Activated naive CD8-positive, alpha-beta T cell (primary cell): ENCODE results near the gene TRAPPC2L.
A peak's percentile ranks its signal among the peaks of the same experiment; 100 is the strongest.

ENCODE experiments used
- H3K27ac Mint-ChIP-seq: one replicate; pipeline ENCODE4 v1.8.0; 2021; ENCODE audit warnings: mixed read lengths
- H3K27me3 Mint-ChIP-seq: one replicate; pipeline ENCODE4 v1.8.0; 2021; ENCODE audit warnings: mixed read lengths
- H3K36me3 Mint-ChIP-seq: one replicate; pipeline ENCODE4 v1.8.0; 2021; ENCODE audit warnings: mixed read lengths
- H3K4me1 Mint-ChIP-seq: one replicate; pipeline ENCODE4 v1.8.0; 2021; ENCODE audit warnings: low read depth, mixed read lengths
- H3K4me3 Mint-ChIP-seq: one replicate; pipeline ENCODE4 v1.8.0; 2021; ENCODE audit warnings: mild to moderate bottlenecking, mixed read lengths
- H3K9me3 Mint-ChIP-seq: one replicate; pipeline ENCODE4 v1.8.0; 2021; ENCODE audit warnings: low read depth, mixed read lengths

The TRAPPC2L gene

DNA sequence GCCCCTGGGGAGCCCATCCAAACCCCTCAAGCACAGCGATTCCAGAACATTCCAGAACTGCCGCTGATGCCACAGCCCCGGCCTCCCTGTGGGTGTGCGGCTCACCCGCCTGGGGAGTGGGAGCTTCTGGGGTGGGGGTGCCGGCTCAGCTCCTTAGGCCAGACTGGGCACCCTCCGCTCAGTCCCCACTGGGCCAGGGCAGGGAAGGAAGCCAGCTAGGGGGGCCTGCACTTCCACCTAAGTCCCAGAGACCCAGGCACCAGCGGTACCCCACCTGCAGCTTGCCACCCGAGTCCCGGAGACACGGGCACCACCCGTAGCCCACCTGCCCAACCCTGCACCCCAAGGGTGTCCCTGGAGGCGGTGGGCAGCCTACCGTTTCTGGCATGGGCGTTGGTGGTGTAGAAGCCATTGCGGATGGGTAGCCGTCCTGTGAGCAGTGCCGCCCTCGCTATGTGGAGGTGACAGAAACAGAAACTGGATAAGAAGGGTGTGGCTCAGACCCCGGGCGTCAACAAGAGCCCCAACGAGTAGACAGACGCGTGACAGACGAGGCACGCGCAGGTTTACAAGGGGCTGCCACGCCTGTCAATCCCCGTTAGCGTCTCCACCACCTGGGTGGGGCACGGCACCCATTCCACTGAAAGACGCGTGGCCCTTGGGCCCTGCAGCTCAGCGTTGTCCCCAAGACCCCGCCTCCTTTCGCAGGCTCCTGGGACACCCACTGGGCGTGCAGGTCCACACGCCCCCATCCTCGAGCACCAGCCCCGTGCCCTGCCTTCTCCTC is 15.2 kb upstream of the TRAPPC2L start:
- Mint-ChIP-seq H3K9me3 (no peaks in the 10 kb centered on the region), H3K4me1 (no peaks in the 10 kb centered on the region), H3K27ac (no peak overlapping the region), H3K4me3 (no peak overlapping the region), H3K36me3 (no peaks in the 10 kb centered on the region), H3K27me3 (no peaks in the 10 kb centered on the region)

DNA sequence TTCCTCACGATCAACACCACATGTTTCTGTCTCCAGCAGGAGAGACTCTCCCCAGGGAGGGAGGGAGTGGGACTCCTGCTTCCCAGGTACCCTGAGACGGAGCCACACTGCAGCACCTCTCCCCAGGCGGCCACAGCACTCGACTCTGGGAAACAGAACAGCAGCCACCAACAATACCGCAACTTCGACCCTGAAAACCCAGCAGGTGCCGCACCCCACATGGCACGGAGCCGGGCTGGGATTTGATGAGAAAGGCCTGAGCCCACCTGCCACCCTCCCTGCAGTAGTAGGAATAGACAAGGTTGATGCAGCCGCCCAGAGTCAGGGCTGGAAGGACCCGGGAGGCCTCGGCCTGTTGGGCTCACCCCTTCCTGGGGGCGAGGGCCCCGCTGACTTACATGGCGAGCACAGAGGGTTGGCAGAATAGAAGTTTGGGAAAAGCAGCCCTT is 14.6 kb upstream of the TRAPPC2L start:
- no peak overlapping the region for H3K27ac Mint-ChIP-seq
- H3K27me3 Mint-ChIP-seq, result no peaks in the 10 kb centered on the region
- H3K4me3 Mint-ChIP-seq, result no peak overlapping the region
- H3K4me1 Mint-ChIP-seq, result no peaks in the 10 kb centered on the region
- no peaks in the 10 kb centered on the region for H3K9me3 Mint-ChIP-seq
- no peaks in the 10 kb centered on the region for H3K36me3 Mint-ChIP-seq

DNA sequence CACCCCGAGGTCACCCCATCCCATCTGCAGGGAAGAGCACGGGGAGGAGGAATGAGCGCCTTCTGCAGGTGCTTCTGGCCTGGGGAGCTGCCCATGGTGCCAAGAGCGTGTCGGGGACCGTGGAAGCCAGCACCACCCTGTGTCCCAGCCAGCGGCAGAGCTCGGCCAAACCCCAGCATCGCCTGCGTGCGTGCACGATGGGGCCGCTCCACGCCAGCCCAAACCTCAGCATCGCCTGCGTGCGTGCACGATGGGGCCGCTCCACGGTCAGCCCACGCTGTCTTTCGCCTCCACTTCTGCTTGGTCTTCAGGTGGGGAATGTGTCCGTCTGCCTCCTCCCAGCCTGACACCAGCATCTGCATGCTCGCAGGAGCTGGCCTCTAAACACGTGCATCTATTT is 14.1 kb upstream of the TRAPPC2L start:
- no peaks in the 10 kb centered on the region for H3K4me1 Mint-ChIP-seq
- no peak overlapping the region for H3K27ac Mint-ChIP-seq
- H3K36me3 Mint-ChIP-seq, result no peaks in the 10 kb centered on the region
- H3K27me3 Mint-ChIP-seq, result no peaks in the 10 kb centered on the region
- no peak overlapping the region for H3K4me3 Mint-ChIP-seq
- no peaks in the 10 kb centered on the region for H3K9me3 Mint-ChIP-seq

DNA sequence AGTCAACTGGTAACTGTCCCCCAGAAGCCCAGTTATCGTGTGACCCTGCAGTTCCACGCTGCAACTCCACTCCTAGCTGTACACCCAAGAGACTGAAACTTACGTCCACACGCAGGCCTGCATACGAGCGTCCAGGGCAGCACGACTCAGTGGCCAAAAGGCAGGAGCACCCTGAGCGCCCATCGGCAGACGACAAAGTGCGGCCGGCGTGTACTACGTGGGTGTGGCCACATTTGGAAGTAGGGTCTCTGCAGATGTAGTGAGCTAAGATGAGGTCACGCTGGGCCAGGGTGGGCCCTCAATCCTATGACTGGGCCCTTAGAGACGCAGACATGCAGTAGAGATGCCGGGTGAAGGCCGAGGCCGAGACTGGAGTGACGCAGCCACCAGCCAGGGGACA is 13.7 kb upstream of the TRAPPC2L start:
- Mint-ChIP-seq H3K36me3 (no peaks in the 10 kb centered on the region), H3K27ac (no peak overlapping the region), H3K4me3 (no peak overlapping the region), H3K4me1 (no peaks in the 10 kb centered on the region), H3K9me3 (no peaks in the 10 kb centered on the region), H3K27me3 (no peaks in the 10 kb centered on the region)

DNA sequence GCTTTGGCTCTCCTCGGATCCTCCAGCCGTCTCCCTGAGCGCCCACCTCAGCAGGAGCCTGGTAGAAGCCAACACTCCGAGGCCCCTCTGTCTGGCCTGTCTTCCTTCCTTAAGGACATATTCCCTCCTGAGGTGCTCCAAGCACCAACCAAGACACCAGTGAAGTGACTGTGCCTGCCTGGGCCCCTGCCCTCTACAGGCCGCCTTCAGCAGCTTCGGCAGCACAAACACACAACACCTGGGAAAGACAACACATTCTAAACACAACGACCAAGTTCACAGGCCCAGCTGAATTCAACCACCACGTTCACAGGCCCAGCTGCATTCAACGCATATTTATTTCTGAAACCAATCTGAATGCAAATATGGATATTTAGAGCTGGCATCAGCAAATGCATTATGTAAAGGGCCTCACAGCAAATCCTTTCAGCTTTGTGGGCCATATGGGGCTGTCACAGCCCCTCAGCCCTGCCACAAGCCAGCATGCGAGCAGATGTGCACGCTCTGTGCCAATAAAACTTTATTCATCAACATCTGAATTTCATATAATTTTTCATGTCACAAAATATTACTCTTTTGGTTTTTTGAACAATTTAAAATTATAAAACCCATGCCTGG is 12.4 kb upstream of the TRAPPC2L start:
- Mint-ChIP-seq H3K36me3 (no peaks in the 10 kb centered on the region), H3K27ac (no peak overlapping the region), H3K4me3 (no peak overlapping the region), H3K9me3 (no peaks in the 10 kb centered on the region), H3K4me1 (no peaks in the 10 kb centered on the region), H3K27me3 (no peaks in the 10 kb centered on the region)

DNA sequence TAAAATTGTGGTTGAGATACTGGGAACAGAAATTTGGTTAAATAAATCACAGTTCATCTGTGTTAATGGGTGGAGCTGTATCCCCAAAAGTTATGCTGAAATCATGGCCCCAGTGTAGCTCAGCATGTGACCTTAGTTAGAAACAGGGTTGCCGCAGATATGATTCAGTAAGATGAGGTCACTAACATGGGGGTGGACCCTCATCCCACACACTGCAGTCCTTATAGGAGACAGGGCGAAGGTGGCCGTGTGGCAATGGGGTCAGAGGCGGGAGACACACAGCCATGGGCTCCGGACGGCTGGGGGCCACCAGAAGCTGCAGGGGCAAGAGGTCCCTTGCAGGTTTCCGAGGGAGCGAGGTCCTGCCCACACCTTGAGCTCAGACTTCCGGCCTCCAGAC is 10.8 kb upstream of the TRAPPC2L start:
- Mint-ChIP-seq H3K4me3 (no peak overlapping the region), H3K4me1 (no peaks in the 10 kb centered on the region), H3K9me3 (no peaks in the 10 kb centered on the region), H3K27ac (no peak overlapping the region), H3K36me3 (no peaks in the 10 kb centered on the region), H3K27me3 (no peaks in the 10 kb centered on the region)

DNA sequence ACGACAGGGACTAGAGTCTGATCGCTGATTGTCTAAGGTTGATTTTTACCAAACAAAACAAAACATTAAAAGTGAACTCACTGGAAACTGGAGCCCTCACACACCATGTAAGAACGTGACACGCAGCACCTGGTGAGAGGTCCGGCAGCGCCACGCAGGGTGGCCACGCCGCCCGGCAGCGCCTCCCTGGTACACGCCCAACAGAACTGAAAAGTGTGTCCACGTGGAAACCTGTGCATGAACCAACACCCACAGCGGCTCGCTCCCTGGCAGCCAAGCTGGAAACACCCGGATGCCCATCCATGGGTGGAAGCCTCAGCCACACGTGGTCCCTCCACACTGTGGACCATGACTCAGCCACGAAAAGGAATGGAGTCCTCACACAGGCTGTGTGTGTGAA is 9.3 kb upstream of the TRAPPC2L start:
- Mint-ChIP-seq H3K27me3 (no peaks in the 10 kb centered on the region), H3K9me3 (no peaks in the 10 kb centered on the region), H3K36me3 (no peaks in the 10 kb centered on the region), H3K27ac (no peak overlapping the region), H3K4me1 (peaks cover 2% of the 10 kb centered on the region), H3K4me3 (no peak overlapping the region)

DNA sequence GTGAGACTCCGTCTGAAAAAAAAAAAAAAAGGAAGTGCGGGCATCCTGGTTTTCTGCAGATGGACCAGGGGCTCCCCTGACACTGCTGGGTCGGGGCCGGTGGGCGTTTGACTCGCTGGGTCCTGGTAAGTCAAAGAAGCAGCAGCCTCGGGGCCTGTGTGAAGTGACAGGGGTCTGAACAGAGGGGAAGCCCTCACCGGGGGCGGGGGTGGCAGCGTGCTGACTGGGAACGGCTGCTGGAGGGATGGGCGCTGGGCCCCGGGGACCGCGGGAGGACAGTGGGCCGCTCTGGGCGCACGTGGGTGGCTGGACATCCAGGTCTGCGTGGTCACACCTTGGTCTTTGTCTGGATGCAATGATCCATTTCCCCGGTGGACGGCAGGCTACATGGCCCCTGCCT is 8.4 kb upstream of the TRAPPC2L start:
- H3K4me3 Mint-ChIP-seq, result no peak overlapping the region
- no peak overlapping the region for H3K27ac Mint-ChIP-seq
- peaks cover 2% of the 10 kb centered on the region for H3K4me1 Mint-ChIP-seq
- no peaks in the 10 kb centered on the region for H3K36me3 Mint-ChIP-seq
- no peaks in the 10 kb centered on the region for H3K9me3 Mint-ChIP-seq
- no peaks in the 10 kb centered on the region for H3K27me3 Mint-ChIP-seq

DNA sequence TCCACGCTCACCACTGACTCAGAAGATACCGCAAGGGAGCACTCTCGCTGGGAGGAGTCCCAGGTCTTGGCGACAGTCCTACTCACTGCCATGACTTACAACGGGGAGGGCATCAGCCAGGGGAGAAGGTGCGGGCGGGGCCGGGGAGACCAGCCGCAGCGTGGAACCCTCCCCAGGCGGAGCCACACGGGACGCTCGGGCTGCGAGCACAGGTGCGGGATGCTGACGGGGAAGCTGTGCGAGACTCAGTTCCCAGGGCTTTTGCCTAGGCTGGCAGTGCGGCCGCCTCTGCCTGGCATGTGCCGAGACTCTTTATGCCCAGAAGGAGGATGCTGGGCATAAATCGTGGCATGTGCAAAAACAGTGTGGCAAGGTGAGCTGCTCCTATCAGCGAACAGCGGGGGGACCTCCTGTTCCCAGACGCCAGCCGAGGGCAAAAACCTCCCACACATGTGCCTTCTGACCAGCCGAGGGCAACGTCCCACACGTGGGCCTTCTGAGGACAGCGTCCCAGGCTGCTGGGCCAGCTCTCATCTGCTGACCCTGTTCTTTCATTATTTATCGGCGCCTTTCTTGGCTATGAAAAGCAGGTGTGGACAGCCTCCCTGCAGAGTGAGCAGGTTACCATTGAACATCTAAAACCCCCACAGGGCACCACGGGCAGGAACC is 6.3 kb upstream of the TRAPPC2L start:
- Mint-ChIP-seq H3K27me3 (no peaks in the 10 kb centered on the region), H3K9me3 (no peaks in the 10 kb centered on the region), H3K4me1 (peaks cover 12% of the 10 kb centered on the region), H3K36me3 (no peaks in the 10 kb centered on the region), H3K27ac (no peak overlapping the region), H3K4me3 (no peak overlapping the region)

DNA sequence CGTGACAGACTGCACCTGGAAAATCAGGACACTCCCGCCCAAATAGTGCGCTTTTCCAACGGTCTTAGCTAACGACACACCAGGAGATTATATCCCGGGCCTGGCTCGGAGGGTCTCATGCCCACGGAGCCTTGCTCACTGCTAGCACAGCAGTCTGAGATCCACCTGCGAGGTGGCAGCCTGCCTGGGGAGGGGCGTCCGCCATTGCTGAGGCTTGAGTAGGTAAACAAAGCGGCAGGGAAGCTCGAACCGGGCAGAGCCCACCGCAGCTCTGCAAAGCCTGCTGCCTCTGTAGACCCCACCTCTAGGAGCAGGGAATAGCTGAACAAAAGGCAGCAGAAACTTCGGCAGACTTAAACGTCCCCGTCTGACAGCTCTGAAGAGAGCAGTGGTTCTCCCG is 5.3 kb upstream of the TRAPPC2L start:
- no peak overlapping the region for H3K4me3 Mint-ChIP-seq
- H3K36me3 Mint-ChIP-seq, result no peaks in the 10 kb centered on the region
- H3K27ac Mint-ChIP-seq, result no peak overlapping the region
- H3K9me3 Mint-ChIP-seq, result no peaks in the 10 kb centered on the region
- H3K4me1 Mint-ChIP-seq, result peaks cover 16% of the 10 kb centered on the region
- H3K27me3 Mint-ChIP-seq, result no peaks in the 10 kb centered on the region

DNA sequence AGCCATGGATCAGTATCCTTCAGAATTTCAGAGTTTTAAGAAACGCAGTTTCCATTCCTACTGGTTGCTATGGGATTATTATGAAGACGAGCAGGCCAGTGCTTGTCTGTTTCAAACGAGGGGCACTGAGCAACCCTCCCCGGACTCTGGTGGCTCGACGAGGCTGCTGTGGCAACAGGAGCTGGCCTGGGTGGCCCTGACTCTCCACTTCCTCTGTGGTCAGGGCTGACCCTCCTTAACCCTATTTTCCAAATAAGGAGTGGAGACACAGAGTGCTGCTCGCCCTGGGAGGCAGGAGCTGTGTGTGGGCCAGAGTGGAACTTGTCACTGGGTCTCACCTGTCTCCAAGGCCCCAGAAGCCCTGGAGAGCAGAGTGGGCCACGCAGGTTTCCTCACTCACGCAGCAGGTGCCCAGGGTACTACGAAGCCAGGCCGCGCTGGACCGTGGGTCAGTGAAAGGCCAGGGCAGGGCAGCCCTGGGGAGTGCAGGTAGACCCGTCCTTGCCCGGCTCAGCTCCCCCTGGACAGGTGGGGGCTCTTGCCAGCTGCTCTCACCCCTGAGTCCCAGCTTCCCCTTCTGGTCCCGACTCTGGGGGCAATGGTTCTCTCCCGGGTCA is 3.5 kb upstream of the TRAPPC2L start:
- no peak overlapping the region for H3K27ac Mint-ChIP-seq
- no peaks in the 10 kb centered on the region for H3K36me3 Mint-ChIP-seq
- peaks cover 26% of the 10 kb centered on the region for H3K4me1 Mint-ChIP-seq
- H3K9me3 Mint-ChIP-seq, result no peaks in the 10 kb centered on the region
- H3K4me3 Mint-ChIP-seq, result no peak overlapping the region
- no peaks in the 10 kb centered on the region for H3K27me3 Mint-ChIP-seq

DNA sequence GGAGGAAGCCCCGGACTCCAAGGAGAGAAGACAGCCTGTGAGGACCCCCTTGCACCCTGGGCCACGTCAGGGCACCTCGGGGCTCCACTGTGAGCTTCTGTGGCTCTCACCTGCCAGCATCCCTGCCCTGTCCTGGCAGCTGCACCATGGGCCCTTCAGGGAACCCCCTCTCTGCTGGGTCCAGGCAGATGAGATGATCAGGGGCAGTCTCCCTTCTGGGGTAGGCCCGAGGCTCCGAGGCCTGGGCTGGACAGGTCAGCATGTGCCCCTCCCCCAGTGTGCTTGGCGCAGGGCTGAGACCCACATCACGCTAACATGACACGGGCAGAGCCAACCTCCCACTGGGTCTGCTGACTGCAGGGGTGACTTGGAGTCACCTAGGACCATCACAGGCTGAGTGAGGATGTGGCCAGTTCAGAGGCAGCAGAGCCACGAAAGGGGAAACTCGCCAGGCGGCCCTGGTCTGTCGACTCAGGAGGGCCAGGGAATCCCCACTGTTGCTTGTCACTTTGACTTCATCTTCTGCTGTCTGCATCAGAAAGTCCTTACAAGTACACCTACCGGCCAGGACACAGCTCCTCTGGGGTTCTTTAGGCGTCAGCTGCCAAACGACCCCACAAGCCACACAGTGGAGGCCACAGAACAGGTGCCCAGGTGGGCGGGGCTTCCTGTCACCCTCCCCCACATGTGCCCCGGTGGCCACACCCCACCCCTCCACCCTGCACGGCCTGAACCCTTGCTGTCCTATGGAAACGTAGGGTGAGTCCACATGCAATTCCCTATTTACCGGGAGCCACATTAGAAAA is 2.4 kb upstream of the TRAPPC2L start:
- Mint-ChIP-seq H3K4me1 (peaks cover 34% of the 10 kb centered on the region), H3K4me3 (peak overlapping the region; percentile 79), H3K9me3 (no peaks in the 10 kb centered on the region), H3K36me3 (no peaks in the 10 kb centered on the region), H3K27me3 (no peaks in the 10 kb centered on the region), H3K27ac (no peak overlapping the region)

DNA sequence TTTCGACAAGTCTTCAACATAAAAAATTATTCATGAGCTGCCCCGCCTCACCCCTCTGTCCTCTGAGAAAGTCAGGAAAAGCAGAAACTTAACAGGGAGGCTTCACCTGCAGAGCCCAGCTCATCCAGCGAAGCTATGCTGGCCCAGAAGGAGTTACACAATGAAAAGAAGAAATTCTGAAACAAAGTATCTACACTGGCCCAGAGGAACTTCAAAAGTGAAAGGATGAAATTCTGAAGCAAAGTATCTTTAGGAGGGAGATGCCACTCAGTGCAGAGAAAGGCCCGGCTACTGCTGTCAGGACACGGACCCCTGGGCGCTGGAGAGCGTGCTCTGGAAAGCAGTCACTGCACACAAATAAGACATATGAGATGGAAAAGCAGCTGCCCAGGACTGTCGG is 1.8 kb upstream of the TRAPPC2L start:
- Mint-ChIP-seq H3K4me1 (peaks cover 34% of the 10 kb centered on the region), H3K36me3 (no peaks in the 10 kb centered on the region), H3K4me3 (peak overlapping the region; percentile 79), H3K27ac (peak overlapping the region; percentile 54), H3K27me3 (no peaks in the 10 kb centered on the region), H3K9me3 (no peaks in the 10 kb centered on the region)

DNA sequence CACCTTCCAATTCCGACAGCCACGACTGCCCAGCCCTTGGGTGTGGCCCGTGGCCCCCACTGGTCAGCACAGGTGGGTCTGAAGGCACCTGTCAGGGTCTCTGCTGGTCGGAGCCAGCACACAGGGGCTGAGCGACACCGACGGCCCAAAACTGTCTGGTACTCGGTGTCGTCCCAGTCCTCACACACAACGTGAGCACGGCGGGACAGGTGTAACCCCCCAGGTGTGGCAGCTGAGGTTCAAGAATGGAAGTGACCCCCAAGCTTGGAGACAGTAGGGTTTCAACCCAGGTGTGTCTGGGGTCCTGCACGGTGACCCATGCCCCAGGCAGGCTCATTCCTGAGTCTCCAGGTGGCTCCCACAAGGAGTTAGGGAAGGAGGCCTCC is 1.2 kb upstream of the TRAPPC2L start:
- Mint-ChIP-seq H3K27ac (no peak overlapping the region), H3K36me3 (no peaks in the 10 kb centered on the region), H3K9me3 (no peaks in the 10 kb centered on the region), H3K4me3 (peak overlapping the region; percentile 79), H3K27me3 (no peaks in the 10 kb centered on the region), H3K4me1 (peaks cover 34% of the 10 kb centered on the region)
